GM18873 (cell line): ENCODE results near the gene PNMA8A.

ENCODE experiments used
- ATAC-seq: cut with Tn5 transposase; IDR thresholded peaks from one replicate; pipeline ENCODE4 v1.9.1; 2021; ENCODE audit warnings: mild to moderate bottlenecking, moderate library complexity, moderate number of reproducible peaks; ENCODE audit not compliant: unreplicated experiment, low FRiP score

The PNMA8A gene

GRCh38 chr19:46471811-46472543, 614 bp upstream of the PNMA8A start:
- no peak for ATAC-seq

DNA sequence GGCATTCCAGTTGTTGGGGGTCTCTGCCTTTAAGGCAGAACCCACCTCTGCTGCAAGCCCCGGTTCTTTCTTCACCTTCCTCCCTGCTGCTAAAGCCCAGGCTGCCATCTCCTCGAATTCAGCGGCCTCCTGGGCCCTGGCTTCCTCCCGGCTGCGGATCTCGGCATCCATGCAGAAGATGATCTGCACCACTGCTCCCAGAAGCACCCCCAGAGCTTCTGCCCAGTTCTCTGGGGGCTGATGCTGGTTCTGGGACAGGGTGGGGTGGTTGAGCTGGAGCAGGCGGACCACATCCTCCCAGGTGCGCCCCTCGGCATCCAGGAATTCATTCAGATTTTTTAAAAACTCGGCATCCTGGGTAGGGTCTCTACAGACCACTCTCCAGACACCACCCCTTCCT, 987 bp downstream of the PNMA8A start:
- ATAC-seq, result no peak

GRCh38 chr19:46469541-46470185, 1.7 kb downstream of the PNMA8A start:
- no peak for ATAC-seq

- no peak for ATAC-seq
These were observed 4.7 kb downstream of the PNMA8A start for GRCh38 chr19:46466536-46467196.

GRCh38 chr19:46463516-46463915, 7.8 kb downstream of the PNMA8A start:
- ATAC-seq, result no peak

GRCh38 chr19:46461537-46461936, 9.8 kb downstream of the PNMA8A start:
- ATAC-seq, result no peak

DNA sequence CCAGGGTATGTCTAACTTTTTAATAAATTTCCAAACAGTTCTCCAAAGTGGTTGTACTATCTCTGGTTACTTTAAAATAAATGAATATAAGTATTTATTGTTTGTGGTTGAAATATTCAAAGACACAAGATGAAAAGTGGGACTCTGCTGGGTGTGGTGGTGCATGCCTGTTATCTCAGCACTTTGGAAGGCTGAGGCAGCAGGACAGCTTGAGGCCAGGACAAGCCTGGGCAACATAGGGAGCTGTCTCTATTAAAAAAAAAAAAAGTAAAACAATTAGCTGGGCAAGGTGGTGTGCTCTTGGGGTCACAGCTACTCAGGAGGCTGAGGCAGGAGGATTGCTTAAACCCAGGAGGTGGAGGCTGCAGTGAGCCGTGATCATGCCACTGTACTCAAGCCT, 10.4 kb downstream of the PNMA8A start:
- ATAC-seq, result no peak

- ATAC-seq, result no peak
These were observed 11.3 kb downstream of the PNMA8A start for GRCh38 chr19:46460055-46460454.

DNA sequence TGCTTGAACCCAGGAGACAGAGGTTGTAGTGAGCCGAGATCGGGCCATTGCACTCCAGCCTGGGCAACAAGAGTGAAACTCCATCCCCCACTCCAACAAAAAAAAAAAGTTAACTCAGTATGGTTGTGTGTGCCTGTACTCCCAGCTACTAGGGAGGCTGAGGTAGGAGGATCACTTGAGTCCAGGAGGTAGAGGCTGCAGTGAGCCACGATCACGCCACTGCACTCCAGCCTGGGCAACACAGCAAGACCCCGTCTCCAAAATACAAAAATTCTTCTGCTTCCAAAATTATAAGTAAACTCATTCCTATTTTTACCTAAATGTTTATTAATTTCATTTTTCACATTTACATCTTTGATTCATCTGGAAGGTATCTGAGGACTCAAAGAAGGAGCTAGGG, 14.4 kb downstream of the PNMA8A start:
- ATAC-seq, result no peak

GRCh38 chr19:46454244-46454643, 17.1 kb downstream of the PNMA8A start:
- ATAC-seq, result no peak

DNA sequence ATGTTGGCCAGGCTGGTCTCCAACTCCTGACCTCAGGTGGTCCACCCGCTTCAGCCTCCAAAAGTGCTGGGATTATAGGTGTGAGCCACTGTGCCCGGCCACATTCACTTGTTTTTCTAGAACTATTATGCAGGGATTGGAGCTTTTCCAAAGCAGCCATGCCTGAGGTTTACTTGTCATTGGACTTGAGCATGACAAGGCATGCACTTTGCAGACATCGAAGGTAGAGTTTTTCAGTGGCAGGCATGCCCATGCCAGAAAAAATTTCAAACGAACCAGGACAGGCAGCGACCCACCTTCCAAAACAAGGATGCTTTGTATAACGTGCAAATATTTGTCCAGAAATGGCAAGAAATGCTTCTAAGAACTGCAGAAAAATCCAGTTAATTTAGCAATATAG, 17.7 kb downstream of the PNMA8A start:
- no peak for ATAC-seq

DNA sequence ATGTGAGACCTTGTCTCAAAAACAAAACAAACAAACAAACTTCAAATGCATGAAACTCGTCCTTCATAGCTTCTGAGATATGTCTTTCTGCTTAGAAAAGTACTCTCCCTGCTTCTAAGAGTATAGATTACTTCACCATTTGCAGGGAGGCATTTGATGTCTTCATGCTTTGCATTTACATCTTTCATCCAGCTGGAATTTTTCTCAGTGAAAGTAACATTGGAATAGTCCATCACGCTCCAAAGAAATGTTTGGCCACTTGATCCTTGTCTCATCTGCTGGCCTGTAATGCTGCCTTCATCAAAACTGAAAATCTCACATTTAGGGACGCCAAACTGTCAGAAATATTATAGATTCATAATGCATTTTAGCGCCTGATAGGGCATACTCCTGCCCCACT, 19.2 kb downstream of the PNMA8A start:
- ATAC-seq, result no peak

DNA sequence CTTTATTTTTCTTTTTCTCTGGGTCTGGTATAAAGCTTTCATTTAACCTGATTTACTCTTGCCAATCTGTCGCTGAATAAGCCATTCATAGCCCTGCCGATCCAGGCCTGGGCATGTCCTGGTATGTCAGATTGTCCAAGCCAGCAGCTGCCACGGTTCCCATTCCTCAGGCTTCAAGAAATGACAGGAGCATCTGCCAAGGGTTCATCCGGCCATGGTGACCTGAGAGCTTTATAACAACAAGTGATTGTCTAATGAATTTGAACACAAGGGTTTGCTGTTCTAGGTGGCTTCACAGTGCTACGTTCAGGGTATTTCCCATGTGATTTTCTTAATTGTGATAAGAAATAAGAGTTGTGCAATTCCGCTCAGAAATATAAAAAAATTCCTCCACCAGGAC, 20.0 kb downstream of the PNMA8A start:
- ATAC-seq, result no peak

GRCh38 chr19:46450737-46451136, 20.6 kb downstream of the PNMA8A start:
- no peak for ATAC-seq

- no peak for ATAC-seq
These were observed 22.1 kb downstream of the PNMA8A start for GRCh38 chr19:46449228-46449627.

GRCh38 chr19:46448601-46449000, 22.8 kb downstream of the PNMA8A start:
- no peak for ATAC-seq

- no peak for ATAC-seq
These were observed 23.5 kb downstream of the PNMA8A start for GRCh38 chr19:46447824-46448223.

DNA sequence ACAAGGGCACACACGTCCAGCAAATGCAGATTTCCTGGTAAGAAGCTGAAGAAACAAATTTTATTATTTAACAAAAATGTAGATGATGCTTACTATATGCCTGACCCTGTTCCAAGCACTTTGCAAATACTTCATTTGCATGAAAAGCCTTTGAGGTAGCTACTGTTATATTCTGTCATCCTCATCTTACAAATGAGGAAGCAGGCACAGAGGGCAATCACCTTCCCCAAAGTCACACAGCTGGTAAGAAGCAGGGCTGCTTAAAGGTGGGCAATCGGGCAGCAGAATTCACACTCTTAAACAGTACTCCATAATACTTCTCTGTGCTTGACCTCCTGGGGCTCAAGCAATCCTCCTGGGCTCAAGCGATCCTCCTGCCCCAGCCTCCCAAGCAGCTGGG, 24.4 kb downstream of the PNMA8A start:
- ATAC-seq, result no peak

- no peak for ATAC-seq
These were observed 25.3 kb downstream of the PNMA8A start for GRCh38 chr19:46446021-46446420.

DNA sequence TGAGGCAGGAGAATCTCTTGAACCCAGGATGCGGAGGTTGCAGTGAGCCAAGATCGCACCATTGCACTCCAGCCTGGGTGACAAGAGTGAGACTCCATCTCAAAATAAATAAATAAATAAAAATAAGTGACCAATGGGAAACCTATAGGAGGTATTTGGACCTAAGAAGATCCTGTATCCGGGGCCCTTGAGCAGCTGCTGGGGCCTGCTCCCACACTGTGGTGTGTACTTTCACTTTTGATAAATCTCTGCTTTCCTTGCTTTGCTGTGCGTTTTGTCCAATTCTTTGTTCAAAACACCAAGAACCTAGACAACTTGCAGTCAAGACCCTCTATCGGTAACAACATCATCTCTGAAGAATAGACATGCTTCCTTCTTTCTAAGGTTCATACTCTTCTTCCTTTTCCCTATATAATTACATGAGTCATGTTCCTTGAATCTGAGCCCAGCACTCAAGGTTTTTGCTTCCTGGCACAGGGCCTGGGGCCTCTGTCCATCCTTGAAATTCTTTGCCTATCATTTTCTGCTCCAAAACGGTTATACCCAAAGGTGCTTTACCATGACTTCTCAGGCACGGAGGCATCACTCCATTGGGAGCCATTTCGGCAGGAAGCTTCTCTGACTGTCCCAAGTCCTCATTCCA, 28.4 kb downstream of the PNMA8A start:
- ATAC-seq, result no peak

DNA sequence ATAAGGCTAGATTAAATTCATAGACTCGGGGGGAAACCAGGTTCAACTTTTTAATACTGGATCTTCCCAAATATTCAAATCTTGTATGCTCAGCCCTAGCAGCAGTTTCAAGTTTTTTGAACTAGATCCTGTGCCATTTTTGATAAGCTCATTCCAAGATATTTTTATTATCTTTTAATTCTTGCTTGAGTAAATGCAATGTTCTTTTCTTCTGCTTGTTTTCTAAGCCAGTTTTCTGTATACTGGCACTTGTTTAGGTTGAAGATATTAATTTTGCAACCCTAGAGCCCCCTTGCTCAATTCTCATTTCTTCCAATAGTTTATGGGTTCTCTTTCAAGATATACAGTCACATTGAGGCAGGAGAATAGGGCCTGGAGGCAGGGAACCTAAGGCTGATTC, 29.5 kb downstream of the PNMA8A start:
- ATAC-seq, result no peak
